ENCODE results near the gene MUC5AC. TPM values are rescaled to one million over a fixed set of nuclear protein-coding genes. Genes with fewer than 3 reads are reported as not detected.

The MUC5AC gene
- total RNA-seq, 1 donor from 2014 or later = 1.4 TPM

- H3K4me3 Mint-ChIP-seq = no peak overlapping the region
- DNase-seq (ENCODE audit: extremely low spot score, unreplicated experiment) = no peak
These were observed 41.5 kb downstream of the MUC5AC start for GRCh38 chr11:1199241-1199750.

GRCh38 chr11:1199751-1200610 is 42.2 kb downstream of the MUC5AC start:
- H3K4me1 Mint-ChIP-seq (ENCODE audit: unreplicated experiment) = no peaks in the 10 kb centered on the region
- H3K4me3 Mint-ChIP-seq = no peak overlapping the region
- no peaks in the 10 kb centered on the region for H3K9me3 Mint-ChIP-seq
- no peaks in the 10 kb centered on the region for H3K36me3 Mint-ChIP-seq
- TF ChIP-seq, protein P1, sequence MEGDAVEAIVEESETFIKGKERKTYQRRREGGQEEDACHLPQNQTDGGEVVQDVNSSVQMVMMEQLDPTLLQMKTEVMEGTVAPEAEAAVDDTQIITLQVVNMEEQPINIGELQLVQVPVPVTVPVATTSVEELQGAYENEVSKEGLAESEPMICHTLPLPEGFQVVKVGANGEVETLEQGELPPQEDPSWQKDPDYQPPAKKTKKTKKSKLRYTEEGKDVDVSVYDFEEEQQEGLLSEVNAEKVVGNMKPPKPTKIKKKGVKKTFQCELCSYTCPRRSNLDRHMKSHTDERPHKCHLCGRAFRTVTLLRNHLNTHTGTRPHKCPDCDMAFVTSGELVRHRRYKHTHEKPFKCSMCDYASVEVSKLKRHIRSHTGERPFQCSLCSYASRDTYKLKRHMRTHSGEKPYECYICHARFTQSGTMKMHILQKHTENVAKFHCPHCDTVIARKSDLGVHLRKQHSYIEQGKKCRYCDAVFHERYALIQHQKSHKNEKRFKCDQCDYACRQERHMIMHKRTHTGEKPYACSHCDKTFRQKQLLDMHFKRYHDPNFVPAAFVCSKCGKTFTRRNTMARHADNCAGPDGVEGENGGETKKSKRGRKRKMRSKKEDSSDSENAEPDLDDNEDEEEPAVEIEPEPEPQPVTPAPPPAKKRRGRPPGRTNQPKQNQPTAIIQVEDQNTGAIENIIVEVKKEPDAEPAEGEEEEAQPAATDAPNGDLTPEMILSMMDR (conservative IDR thresholded peaks at IDR 0.05) = no peak
- H3K27ac Mint-ChIP-seq = no peak overlapping the region
- no peaks in the 10 kb centered on the region for H3K27me3 Mint-ChIP-seq
- DNase-seq (ENCODE audit: extremely low spot score, unreplicated experiment) = no peak

More at GRCh38 chr11:1199241-1199750, 41.5 kb downstream of the MUC5AC start:
- Mint-ChIP-seq H3K9me3 (no peaks in the 10 kb centered on the region), H3K27ac (no peak overlapping the region), H3K27me3 (no peaks in the 10 kb centered on the region), H3K36me3 (no peaks in the 10 kb centered on the region), H3K4me1 (ENCODE audit: unreplicated experiment) (no peaks in the 10 kb centered on the region)
- TF ChIP-seq, protein P1 (conservative IDR thresholded peaks at IDR 0.05) = no peak

GRCh38 chr11:1200611-1201191 is 42.9 kb downstream of the MUC5AC start:
- Mint-ChIP-seq H3K4me1 (ENCODE audit: unreplicated experiment) (no peaks in the 10 kb centered on the region), H3K27me3 (no peaks in the 10 kb centered on the region), H3K27ac (no peak overlapping the region), H3K36me3 (no peaks in the 10 kb centered on the region), H3K4me3 (no peak overlapping the region), H3K9me3 (no peaks in the 10 kb centered on the region)
- TF ChIP-seq, protein P1 (conservative IDR thresholded peaks at IDR 0.05) = no peak
- DNase-seq (ENCODE audit: extremely low spot score, unreplicated experiment) = peak; percentile 66

GRCh38 chr11:1201395-1202153 is 43.8 kb downstream of the MUC5AC start:
- H3K27ac Mint-ChIP-seq = no peak overlapping the region
- H3K36me3 Mint-ChIP-seq = no peaks in the 10 kb centered on the region
- H3K27me3 Mint-ChIP-seq = no peaks in the 10 kb centered on the region
- no peaks in the 10 kb centered on the region for H3K4me1 Mint-ChIP-seq (ENCODE audit: unreplicated experiment)
- DNase-seq (ENCODE audit: extremely low spot score, unreplicated experiment) = no peak
- H3K4me3 Mint-ChIP-seq = no peak overlapping the region
- no peaks in the 10 kb centered on the region for H3K9me3 Mint-ChIP-seq
- TF ChIP-seq, protein P1 (conservative IDR thresholded peaks at IDR 0.05) = no peak

DNA sequence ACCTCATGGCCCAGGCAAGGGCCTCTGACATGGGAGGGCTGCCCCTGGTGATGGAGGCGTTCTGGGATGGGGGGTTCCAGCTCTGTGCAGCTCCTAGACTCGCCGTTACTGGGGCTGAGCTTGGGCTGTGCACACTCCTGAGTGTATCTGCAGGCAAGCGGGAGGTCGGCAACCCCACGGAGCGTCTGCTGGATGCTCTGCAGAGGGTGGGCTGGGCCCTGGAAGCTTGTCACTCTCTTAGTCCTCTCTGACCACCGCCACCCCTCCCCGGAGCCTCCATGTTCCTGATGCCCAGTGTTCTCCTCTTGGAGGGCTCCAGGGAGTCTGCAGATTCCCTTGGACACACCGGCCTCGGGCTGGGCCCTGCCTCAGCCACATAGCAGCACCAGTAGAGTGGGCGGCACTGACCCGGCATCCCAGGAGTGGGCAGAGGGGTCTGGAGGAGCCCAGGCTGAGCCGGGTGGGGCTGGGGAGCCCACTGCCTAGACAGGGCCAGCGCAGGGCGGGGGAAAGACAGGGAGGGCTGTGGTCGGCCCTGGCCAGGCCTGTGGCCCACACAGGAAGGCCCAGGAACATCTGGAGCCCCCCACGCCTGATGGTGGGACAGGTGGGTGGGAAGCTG is 44.5 kb downstream of the MUC5AC start:
- Mint-ChIP-seq H3K4me3 (no peak overlapping the region), H3K4me1 (ENCODE audit: unreplicated experiment) (no peaks in the 10 kb centered on the region), H3K36me3 (no peaks in the 10 kb centered on the region), H3K27ac (no peak overlapping the region), H3K9me3 (no peaks in the 10 kb centered on the region), H3K27me3 (no peaks in the 10 kb centered on the region)
- peak; percentile 66 for DNase-seq (ENCODE audit: extremely low spot score, unreplicated experiment)
- TF ChIP-seq, protein P1 (conservative IDR thresholded peaks at IDR 0.05) = no peak
